Measurements from ENCODE around the gene RAB1A.

The RAB1A gene

GRCh38 chr2:65093211-65093610 is 36.7 kb downstream of the RAB1A start:
- no peak for DNase-seq (ENCODE audit: low read depth, low spot score)

GRCh38 chr2:65092791-65093190 is 37.1 kb downstream of the RAB1A start:
- DNase-seq (ENCODE audit: low read depth, low spot score) = no peak

- DNase-seq (ENCODE audit: low read depth, low spot score) = no peak
These were observed 44.8 kb downstream of the RAB1A start for GRCh38 chr2:65085148-65085547.

- DNase-seq (ENCODE audit: low read depth, low spot score) = no peak
These were observed 48.6 kb downstream of the RAB1A start for GRCh38 chr2:65081232-65081685.

- no peak for DNase-seq (ENCODE audit: low read depth, low spot score)
These were observed 50.9 kb downstream of the RAB1A start for GRCh38 chr2:65079017-65079416.

- no peak for DNase-seq (ENCODE audit: low read depth, low spot score)
These were observed 52.0 kb downstream of the RAB1A start for GRCh38 chr2:65077898-65078297.

- DNase-seq (ENCODE audit: low read depth, low spot score) = no peak
These were observed 53.6 kb downstream of the RAB1A start for GRCh38 chr2:65076345-65076710.

- DNase-seq (ENCODE audit: low read depth, low spot score) = no peak
These were observed 54.1 kb downstream of the RAB1A start for GRCh38 chr2:65075605-65076344.

GRCh38 chr2:65075176-65075575 is 54.7 kb downstream of the RAB1A start:
- DNase-seq (ENCODE audit: low read depth, low spot score) = no peak

GRCh38 chr2:65073879-65074565 is 55.9 kb downstream of the RAB1A start:
- no peak for DNase-seq (ENCODE audit: low read depth, low spot score)

- no peak for DNase-seq (ENCODE audit: low read depth, low spot score)
These were observed 57.5 kb downstream of the RAB1A start for GRCh38 chr2:65072181-65072970.

- DNase-seq (ENCODE audit: low read depth, low spot score) = no peak
These were observed 58.3 kb downstream of the RAB1A start for GRCh38 chr2:65071499-65072180.

GRCh38 chr2:65070856-65071255 is 59.0 kb downstream of the RAB1A start:
- no peak for DNase-seq (ENCODE audit: low read depth, low spot score)

GRCh38 chr2:65070172-65070830 is 59.6 kb downstream of the RAB1A start:
- DNase-seq (ENCODE audit: low read depth, low spot score) = no peak

GRCh38 chr2:65069439-65069824 is 60.5 kb downstream of the RAB1A start:
- DNase-seq (ENCODE audit: low read depth, low spot score) = no peak

GRCh38 chr2:65067806-65068553 is 61.9 kb downstream of the RAB1A start:
- no peak for DNase-seq (ENCODE audit: low read depth, low spot score)

GRCh38 chr2:65064728-65065552 is 65.0 kb downstream of the RAB1A start:
- DNase-seq (ENCODE audit: low read depth, low spot score) = peak; percentile 82

- no peak for DNase-seq (ENCODE audit: low read depth, low spot score)
These were observed 66.8 kb downstream of the RAB1A start for GRCh38 chr2:65062843-65063825.
